ENCODE measurements around the gene NSD1. TPM values are rescaled to one million over a fixed set of nuclear protein-coding genes. Genes with fewer than 3 reads are reported as not detected.
A peak's percentile ranks its signal among the peaks of the same experiment; 100 is the strongest.
"Not testable (repeated sequence)": the region's sequence is repeated elsewhere in the genome, so short reads cannot be mapped to it uniquely, and the experiment has no call there.

The NSD1 gene
- total RNA-seq, 1 experiment from 2014 or later, result 27.0 TPM

GRCh38 chr5:177177847-177178437 lies 44.4 kb downstream of the NSD1 start:
- DNase-seq (ENCODE audit: low read depth), result not testable (repeated sequence)

DNA sequence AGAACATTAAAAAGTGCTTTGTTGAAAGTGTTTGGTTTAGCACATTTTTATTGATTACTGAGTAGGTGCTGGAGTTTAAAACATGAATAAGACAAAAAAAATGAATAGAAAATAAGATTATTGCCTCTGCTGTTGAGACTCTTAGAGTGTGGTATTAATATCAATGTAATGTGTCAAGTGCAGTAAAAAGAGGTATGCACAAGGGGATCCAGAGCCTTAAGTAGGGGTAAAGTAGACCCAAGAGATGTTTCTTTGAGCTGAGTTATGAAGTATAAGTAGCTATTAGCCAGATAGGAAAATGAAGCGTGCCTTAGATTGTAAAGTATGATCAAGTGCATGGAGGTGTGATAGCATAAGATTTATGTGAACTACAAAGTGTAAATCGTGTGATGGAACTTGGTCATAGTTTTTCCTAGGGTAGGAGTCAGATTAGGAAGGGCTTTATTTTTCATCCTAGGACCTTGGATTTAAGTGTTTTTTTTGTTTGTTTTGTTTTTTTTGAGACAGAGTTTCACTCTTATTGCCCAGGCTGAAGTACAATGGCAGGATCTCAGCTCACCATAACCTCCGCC lies 45.2 kb downstream of the NSD1 start:
- DNase-seq (ENCODE audit: low read depth), result no peak

DNA sequence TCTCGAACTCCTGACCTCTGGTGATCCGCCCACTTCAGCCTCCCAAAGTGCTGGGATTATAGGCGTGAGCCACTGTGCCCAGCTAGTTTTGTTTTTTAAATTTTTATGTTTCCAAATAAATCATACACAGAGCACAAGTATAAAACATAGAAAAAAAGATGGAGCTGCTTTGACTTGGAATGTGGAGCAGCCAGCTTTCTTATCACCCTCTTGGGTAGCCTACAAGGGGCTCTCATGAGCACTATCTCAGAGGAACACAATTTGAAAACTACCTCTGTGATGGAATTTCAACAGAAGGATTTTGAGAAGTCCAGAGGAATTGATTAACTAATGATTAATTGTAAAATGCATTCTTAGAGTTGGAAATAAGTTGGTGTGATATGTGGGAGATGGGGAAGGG lies 45.9 kb downstream of the NSD1 start:
- DNase-seq (ENCODE audit: low read depth), result no peak

- no peak for DNase-seq (ENCODE audit: low read depth)
Observed at GRCh38 chr5:177183142-177183541, 49.6 kb downstream of the NSD1 start.

- no peak for DNase-seq (ENCODE audit: low read depth)
Observed at GRCh38 chr5:177183766-177184360, 50.3 kb downstream of the NSD1 start.

DNA sequence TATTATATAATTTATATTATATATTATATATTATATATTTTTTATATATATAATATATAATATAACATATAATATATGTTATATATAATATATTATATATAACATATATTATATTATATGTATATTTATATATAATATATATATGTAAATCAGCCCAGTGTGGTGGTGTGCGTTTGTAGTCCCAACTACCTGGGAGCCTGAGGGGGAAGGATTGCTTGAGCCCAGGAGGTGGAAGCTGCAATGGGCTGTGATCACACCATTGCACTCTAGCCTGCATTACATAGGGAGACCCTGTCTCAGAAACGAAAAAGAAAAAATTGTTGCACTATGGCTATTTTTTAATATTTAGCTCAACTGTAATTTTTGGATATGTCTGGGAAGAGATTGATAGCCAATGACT lies 52.4 kb downstream of the NSD1 start:
- DNase-seq (ENCODE audit: low read depth), result no peak

- no peak for DNase-seq (ENCODE audit: low read depth)
Observed at GRCh38 chr5:177186645-177187044, 53.1 kb downstream of the NSD1 start.

DNA sequence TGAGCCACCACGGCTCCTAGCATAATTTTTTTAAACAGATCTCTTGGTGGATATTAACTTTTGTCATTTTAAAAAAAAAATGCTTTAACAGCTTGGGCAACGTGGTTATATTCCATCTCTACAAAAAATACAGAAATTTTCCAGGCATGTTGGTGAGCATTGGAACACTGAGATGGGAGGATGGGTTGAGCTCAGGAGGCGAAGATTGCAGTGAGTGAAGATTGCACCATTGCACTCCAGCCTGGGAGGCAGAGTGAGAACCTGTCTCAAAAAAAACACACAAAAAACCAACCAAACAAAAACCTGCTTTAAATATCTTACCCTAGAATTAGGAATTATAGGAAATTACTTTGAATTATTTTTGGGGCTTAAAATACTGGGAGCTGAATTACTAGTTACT lies 55.2 kb downstream of the NSD1 start:
- DNase-seq (ENCODE audit: low read depth), result no peak

DNA sequence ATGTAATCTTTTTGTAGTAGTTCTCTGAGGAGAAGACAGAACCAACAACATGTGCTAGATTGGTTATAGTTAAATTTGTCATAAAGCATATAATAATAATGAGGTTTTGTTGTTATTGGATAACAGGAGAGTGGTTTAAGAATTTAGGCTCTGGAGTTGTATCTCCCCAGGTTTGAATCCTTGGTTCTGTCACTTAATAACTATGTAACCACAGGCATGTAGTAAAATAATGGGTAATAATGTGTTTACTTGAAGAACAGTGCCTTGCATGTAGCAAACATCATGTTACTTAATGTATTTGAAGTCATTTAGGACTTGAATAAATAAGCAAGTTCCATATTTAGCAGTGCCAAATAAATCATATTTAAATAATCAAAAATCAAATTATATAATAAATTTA lies 55.8 kb downstream of the NSD1 start:
- no peak for DNase-seq (ENCODE audit: low read depth)

DNA sequence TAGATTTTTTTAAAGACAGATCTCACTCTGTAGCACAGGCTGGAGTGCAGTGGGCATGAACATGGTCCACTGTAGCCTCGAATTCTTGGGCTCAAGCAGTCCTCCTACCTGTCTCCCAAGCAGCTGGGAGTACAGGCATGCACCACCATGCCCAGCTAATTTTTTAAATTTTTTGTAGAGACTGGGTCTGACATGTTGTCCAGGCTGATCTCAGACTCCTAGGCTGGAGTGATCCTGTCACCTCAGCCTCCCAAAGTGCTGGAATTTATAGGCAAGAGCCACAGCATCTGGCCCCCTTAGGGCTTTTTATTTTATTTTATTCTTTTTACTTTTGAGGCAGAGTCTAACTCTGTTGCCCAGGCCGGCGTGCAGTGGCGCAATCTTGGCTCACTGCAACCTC lies 56.4 kb downstream of the NSD1 start:
- DNase-seq (ENCODE audit: low read depth), result no peak

- DNase-seq (ENCODE audit: low read depth), result peak; percentile 97
Observed at GRCh38 chr5:177194268-177194667, 60.7 kb downstream of the NSD1 start.

DNA sequence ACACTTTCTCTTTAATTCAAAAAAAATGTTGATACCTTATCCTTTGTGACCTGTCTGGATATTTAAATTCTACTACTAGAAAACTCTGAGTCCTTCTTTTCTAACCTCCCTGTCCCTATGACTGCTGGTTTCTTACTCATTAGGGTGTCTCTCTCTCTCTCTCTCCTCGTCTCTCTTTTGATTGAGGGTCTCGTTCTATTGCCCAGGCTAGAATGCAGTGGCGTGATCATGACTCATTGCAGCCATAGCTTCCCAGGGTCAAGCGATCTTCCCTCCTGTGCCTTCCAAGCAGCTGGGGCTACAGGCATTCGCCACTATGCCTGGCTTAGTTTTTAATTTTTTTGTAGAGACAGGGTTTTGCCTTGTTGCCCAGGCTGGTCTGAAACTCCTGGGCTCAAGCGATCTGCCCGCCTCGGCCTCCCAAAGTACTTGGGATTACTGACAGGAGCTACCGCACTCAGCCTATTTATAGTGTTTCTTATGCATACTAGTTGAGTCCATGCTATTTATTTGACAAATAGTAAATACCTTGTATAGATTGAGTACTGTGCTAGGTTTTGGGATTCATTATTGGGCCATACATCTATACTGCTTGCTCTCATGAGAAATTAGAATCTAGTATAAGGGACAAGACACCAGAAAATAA lies 61.9 kb downstream of the NSD1 start:
- peak; percentile 77 for DNase-seq (ENCODE audit: low read depth)

DNA sequence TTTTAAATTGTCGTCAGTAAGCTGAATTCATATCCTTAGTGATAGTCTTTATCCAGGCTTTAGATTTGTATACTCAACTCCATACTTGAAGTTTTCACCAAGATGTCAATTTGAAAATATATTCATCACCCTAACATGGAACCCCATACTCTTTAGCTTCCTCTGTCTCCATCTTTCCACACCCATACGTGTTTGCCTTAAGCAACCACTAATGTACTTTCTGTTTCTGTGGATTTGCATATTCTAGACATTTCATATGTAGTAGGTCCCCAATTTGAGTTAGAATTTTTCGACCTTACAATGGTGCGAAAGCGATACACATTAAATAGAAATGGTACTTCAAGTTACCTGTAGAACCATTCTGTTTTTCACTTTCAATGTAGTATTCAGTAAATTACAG lies 65.2 kb downstream of the NSD1 start:
- no peak for DNase-seq (ENCODE audit: low read depth)

DNA sequence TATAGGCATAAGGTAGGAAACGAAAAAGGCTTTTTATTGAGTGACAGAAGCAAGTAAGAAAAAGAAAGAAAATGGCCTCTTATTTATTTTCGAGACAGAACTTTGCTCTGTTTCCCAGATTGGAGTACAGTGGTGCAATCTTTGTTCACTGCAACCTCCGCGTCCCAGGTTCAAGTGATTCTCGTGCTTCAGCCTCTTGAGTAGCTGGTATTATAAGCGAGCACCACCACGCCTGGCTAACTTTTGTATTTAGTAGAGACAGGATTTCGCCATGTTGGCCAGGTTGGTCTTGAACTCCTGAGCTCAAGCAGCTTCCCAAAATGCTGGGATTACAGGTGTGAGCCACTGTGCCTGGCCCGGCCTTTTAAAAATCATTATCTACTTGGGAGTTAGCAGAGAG lies 70.7 kb downstream of the NSD1 start:
- no peak for DNase-seq (ENCODE audit: low read depth)

- DNase-seq (ENCODE audit: low read depth), result no peak
Observed at GRCh38 chr5:177209610-177210009, 76.0 kb downstream of the NSD1 start.

- DNase-seq (ENCODE audit: low read depth), result no peak
Observed at GRCh38 chr5:177212242-177212641, 78.7 kb downstream of the NSD1 start.

GRCh38 chr5:177220576-177220975 lies 87.0 kb downstream of the NSD1 start:
- DNase-seq (ENCODE audit: low read depth), result peak; percentile 19

- DNase-seq (ENCODE audit: low read depth), result no peak
Observed at GRCh38 chr5:177222269-177222668, 88.7 kb downstream of the NSD1 start.

DNA sequence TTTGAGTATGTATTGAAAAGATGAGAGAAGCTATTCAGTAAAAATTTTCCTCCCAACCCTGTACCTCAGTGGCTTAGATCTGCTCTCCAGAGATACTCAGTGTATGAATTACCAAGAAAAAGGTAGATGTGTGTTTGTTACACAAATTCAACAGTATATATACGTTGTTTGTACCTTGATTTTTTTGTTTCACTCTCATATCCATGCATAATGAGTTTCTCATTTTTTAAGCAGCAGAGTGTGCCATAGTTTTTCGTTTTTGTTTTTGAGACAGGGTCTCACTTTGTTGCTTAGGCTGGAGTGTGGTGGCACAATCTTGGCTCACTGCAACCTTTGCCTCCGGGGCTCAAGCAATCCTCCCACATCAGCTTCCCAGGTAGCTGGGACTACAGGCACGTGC lies 92.2 kb downstream of the NSD1 start:
- DNase-seq (ENCODE audit: low read depth), result no peak

DNA sequence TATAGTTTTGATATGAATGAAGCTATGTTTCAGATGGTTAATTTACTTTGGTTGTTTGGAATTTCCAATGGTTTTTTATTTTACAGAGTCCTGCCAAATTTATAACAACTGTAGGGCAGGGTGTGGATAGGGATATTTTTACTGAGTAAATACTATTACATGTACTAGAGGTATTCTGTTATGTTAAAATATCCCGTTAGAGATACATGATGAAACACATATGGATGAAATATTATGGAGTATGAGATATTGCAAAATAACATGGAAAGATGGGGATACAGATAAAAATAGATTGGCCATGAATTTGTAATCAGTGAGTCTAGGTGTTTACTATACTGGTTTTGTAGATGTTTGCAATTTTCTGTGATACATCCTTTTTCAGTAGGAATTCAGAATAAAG lies 93.3 kb downstream of the NSD1 start:
- DNase-seq (ENCODE audit: low read depth), result no peak

DNA sequence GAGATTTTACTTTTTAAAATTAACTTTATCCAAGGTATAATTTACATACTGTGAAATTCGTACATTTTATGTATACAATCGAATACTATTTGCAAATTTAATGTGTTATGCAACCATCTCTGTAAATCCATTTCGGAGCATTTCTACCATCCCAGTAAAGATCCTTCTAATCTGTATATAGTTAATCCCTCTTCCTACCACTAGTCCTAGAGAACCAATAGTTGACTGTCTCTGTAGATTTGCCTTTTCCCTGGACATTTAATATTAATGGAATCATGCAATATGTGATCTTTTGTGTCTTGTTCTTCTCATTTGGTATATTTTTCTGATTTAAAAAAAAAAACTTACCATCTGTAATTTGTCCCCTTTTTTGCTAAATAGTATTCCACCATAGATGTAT lies 95.2 kb downstream of the NSD1 start:
- no peak for DNase-seq (ENCODE audit: low read depth)

DNA sequence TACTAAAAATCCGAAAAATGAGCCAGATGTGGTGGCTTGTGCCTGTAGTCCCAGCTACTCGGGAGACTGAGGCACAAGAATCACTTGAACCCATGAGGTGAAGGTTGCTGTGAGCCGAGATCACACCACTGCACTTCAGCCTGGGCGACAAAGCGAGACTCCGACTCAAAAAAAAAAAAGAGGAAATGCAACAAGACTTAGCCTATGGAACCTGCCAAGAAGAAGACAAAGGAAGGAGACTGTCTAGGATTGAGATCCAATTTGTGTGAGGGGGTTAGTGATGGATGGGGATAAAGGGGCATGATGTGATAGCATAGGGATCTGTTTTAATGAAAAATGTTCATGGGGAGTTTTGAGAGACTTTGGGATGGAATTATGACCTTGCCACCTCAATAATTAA lies 97.1 kb downstream of the NSD1 start:
- no peak for DNase-seq (ENCODE audit: low read depth)

Data from LHCN-M2 (cell line).